A549 (cell line): ENCODE results near the gene RABIF.

Experiments
- EHF ChIP-seq: fragments of 250-450 bp; sonication (Bioruptor Pico); IDR thresholded peaks from 2 replicates; pipeline ENCODE4 v1.5.0; 2020; ENCODE audit warnings: mild to moderate bottlenecking
- MAFK ChIP-seq: fragments of 450-650 bp; IDR thresholded peaks from 2 replicates; pipeline ENCODE4 v1.6.1; 2014; ENCODE audit not compliant: partially characterized antibody
- MYC ChIP-seq: IDR thresholded peaks from 2 replicates; pipeline ENCODE4 v1.6.1; 2012; ENCODE audit warnings: mild to moderate bottlenecking, inconsistent platforms, low read length, improper control_type of control experiment, borderline replicate concordance
- NR3C1 ChIP-seq: fragments of >200 bp; sonication (Bioruptor Twin); formaldehyde crosslinking; IDR thresholded peaks from 3 replicates; pipeline ENCODE4 v1.6.1; 2017
- POLR2A ChIP-seq: IDR thresholded peaks from 2 replicates; pipeline ENCODE4 v1.6.1; 2012; ENCODE audit warnings: mild to moderate bottlenecking, low read length
- POLR2AphosphoS2 ChIP-seq: conservative IDR thresholded peaks from 2 replicates; pipeline ENCODE4 v1.6.1; 2012; ENCODE audit warnings: low read length, improper control_type of control experiment, inconsistent platforms
- REST ChIP-seq: fragments of 200-600 bp; sonication (generic); IDR thresholded peaks from 2 replicates; pipeline ENCODE4 v1.6.1; 2016; ENCODE audit warnings: antibody characterized with exemption, mild to moderate bottlenecking, moderate library complexity
- TP53 ChIP-seq: fragments of 250-450 bp; sonication (Bioruptor Pico); IDR thresholded peaks from 2 replicates; pipeline ENCODE4 v1.5.0; 2021; ENCODE audit warnings: mild to moderate bottlenecking, moderate library complexity
- USF2 ChIP-seq: fragments of 450-650 bp; IDR thresholded peaks from 2 replicates; pipeline ENCODE4 v1.6.1; 2014; ENCODE audit warnings: antibody characterized with exemption
- TF ChIP-seq, protein P1 (sequence below): fragments of >200 bp; sonication (Bioruptor Twin); formaldehyde crosslinking; IDR thresholded peaks from 3 replicates; pipeline ENCODE4 v1.5.1; 2016

GRCh38 chr1:202905331-202905730 lies 16.4 kb upstream of the RABIF start:
- no peak for TF ChIP-seq MYC
- TF ChIP-seq, protein P1, sequence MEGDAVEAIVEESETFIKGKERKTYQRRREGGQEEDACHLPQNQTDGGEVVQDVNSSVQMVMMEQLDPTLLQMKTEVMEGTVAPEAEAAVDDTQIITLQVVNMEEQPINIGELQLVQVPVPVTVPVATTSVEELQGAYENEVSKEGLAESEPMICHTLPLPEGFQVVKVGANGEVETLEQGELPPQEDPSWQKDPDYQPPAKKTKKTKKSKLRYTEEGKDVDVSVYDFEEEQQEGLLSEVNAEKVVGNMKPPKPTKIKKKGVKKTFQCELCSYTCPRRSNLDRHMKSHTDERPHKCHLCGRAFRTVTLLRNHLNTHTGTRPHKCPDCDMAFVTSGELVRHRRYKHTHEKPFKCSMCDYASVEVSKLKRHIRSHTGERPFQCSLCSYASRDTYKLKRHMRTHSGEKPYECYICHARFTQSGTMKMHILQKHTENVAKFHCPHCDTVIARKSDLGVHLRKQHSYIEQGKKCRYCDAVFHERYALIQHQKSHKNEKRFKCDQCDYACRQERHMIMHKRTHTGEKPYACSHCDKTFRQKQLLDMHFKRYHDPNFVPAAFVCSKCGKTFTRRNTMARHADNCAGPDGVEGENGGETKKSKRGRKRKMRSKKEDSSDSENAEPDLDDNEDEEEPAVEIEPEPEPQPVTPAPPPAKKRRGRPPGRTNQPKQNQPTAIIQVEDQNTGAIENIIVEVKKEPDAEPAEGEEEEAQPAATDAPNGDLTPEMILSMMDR = no peak
- no peak for TF ChIP-seq NR3C1
- TF ChIP-seq REST = no peak
- TF ChIP-seq EHF (CRISPR knock-in tag) = no peak
- TF ChIP-seq MAFK = no peak
- no peak for TF ChIP-seq POLR2A
- no peak for TF ChIP-seq POLR2AphosphoS2
- TF ChIP-seq TP53 (CRISPR knock-in tag) = no peak
- TF ChIP-seq USF2 = no peak
